ENCODE measurements around the gene GPN1.
"Not testable (repeated sequence)": the region's sequence is repeated elsewhere in the genome, so short reads cannot be mapped to it uniquely, and the experiment has no call there.

Gene GPN1

GRCh38 chr2:27628767-27629709, at the start of gene GPN1, which contains the start of gene CCDC121:
Gene GPN1 (plus strand): TSS chr2:27629050. CDS start chr2:27629059, 9 bp downstream.
Gene CCDC121 (minus strand): TSS chr2:27629012. CDS start chr2:27627799, 1,213 bp downstream.
- DNase-seq, result peak; percentile 86 to 98 (median 94)
- intact Hi-C loops (cut with DNase I), result loop anchor here (5.0 kb wide), 1 partner anchor 47 kb away; the partner anchor contains the start of gene ZNF512

- intact Hi-C loops (cut with DNase I), result loop anchor here (5.0 kb wide), 1 partner anchor 46 kb away; the partner anchor contains the start of genes CCDC121 and GPN1
- DNase-seq, result no peak
These were observed 47.3 kb upstream of the GPN1 start for GRCh38 chr2:27581417-27582128.

DNA sequence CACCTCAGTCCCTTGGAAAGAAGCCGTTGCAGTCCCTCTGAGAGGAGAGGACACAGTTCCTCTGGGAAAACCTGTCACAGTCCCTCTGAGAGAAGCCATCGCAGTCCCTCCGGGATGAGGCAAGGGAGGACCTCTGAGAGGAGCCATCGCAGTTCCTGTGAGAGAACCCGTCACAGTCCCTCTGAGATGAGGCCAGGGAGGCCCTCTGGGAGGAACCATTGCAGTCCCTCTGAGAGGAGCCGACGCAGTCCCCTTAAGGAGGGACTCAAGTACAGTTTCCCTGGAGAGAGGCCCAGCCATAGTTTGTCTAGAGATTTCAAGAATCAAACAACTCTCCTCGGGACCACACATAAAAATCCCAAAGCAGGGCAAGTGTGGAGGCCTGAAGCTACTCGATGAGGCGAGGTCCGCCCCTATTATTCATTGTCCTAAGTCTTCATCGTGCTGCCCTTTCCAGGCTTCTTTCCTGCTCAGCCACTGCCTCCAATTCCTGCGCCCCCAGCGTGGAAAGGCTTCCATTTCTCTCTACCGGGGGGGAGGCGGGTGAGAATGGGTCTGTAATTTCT, 46.6 kb upstream of the GPN1 start:
- intact Hi-C loops (cut with DNase I), result loop anchor here (5.0 kb wide), 1 partner anchor 45 kb away; the partner anchor contains the start of genes CCDC121 and GPN1
- DNase-seq, result peak in 4 of 42 donors; percentile 2 to 15 (median 6)

DNA sequence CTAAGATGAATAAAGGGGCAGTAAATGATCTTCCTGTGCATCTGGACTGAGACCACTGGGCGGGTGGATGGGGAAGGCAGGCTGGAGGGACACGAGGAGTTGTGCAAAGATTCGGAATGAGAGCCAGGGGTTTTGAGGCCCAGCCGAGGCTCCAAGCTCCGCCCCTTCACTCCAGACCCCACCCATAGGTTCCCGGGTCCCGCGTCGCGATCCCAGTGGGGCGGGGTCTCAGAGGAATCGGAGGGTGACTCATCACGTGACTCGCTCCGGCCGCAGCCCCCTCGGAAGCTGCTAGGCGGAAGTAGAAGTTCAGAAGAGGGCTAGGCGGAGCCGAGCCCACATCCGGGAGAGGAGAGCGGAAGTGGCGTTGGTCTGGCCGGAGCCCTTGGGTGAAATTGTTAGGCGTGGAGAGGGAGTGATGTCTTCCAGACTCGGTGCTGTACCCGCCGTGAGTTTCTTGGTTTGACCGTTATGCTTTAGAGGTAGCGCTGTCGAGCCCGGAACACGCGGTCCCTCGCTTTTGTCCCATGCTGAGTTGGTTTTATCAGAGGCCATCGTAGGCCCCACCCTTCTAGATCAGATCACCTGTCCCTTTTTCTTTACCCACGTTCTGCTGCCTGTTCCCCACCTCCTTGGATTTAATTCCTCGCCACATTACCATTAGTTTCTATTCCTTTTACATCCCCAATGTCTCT, 46.0 kb upstream of the GPN1 start, which contains the start of gene ZNF512:
TSS of gene ZNF512 (plus strand) at position 348 of the 695 bp plus-strand sequence. CDS start at position 419, 71 bp downstream.
- peak; percentile 78 to 93 (median 86) for DNase-seq
- intact Hi-C loops (cut with DNase I), result loop anchor here (5.0 kb wide), 1 partner anchor 44 kb away; the partner anchor contains the start of genes CCDC121 and GPN1

DNA sequence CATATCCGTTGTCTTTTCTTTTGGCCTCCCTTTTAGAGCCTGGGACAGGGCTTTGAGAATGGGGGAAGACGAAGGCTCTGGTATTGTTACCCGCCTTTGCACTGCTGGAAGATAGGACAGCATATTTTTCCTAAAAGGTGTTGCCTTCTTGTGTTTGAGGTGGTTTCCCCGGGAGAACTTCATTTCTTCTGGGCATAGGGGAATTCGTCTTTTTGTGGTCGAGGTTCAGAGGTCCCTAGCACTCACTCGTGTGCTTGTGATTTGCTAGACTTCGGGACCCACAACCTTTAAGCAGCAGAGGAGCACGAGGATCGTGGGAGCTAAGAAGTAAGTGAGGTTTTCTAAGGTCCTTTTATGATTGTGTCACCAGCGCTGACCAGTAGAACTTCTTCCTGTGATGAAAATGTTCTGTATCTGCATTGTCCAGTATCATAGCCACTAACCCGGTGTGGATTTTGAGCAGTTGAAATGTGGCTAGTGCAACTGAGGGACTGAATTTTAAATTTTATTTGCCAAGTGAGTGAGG, 45.4 kb upstream of the GPN1 start:
- DNase-seq, result no peak
- intact Hi-C loops (cut with DNase I), result loop anchor here (5.0 kb wide), 1 partner anchor 44 kb away; the partner anchor contains the start of genes CCDC121 and GPN1

- intact Hi-C loops (cut with DNase I), result loop anchor here (5.0 kb wide), 1 partner anchor 43 kb away; the partner anchor contains the start of genes CCDC121 and GPN1
- no peak for DNase-seq
These were observed 44.3 kb upstream of the GPN1 start for GRCh38 chr2:27584597-27584996.

GRCh38 chr2:27587025-27587424, 41.8 kb upstream of the GPN1 start:
- no peak for DNase-seq
- intact Hi-C loops (cut with DNase I), result no loop called here

DNA sequence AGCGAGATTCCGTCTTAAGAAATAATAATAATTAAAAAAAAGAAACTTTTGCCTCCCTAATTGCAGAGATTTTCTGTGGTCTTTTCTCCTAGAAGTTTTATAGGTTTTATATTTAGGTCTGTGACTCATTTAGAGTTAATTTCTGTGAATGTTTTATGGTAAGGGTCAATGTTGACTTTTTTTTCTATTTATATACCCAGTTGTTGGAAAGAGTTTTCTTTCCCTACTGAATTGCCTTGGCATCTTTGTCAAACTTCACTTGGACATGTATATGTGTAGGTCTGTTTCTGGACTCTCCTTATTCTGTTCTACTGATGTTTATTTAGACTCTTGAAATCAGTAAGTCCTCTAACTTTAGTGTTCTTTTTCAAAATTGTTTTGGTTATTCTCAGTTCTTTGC, 40.5 kb upstream of the GPN1 start:
- intact Hi-C loops (cut with DNase I), result no loop called here

GRCh38 chr2:27591745-27592144, 37.1 kb upstream of the GPN1 start:
- no peak for DNase-seq
- intact Hi-C loops (cut with DNase I), result no loop called here

More for the DNA sequence above, 40.5 kb upstream of the GPN1 start:
- no peak for DNase-seq

GRCh38 chr2:27593240-27593639, 35.6 kb upstream of the GPN1 start:
- intact Hi-C loops (cut with DNase I), result no loop called here
- no peak for DNase-seq

DNA sequence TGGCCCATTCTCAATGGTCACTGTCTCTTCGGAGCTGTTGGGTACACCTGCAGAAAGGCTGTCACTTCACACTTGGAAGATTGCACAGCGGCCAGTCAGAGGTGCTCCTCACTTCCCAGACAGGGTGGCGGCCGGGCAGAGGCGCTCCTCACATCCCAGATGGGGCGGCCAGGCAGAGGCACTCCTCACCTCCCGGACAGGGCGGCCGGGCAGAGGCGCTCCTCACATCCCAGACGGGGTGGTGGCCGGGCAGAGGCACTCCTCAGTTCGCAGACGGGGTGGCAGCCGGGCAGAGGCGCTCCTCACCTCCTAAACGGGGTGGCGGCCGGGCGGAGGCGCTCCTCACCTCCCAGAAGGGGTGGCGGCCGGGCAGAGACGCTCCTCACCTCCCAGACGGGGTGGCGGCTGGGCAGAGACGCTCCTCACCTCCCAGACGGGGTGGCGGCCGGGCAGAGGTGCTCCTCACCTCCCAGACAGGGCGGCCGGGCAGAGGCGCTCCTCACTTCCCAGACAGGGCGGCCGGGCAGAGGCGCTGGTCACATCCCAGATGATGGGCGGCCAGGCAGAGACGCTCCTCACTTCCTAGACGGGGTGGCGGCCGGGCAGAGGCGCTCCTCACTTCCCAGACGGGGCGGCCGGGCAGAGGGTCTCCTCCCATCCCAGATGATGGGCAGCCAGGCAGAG, 34.7 kb upstream of the GPN1 start:
- DNase-seq; intact Hi-C loops (cut with DNase I): not testable (repeated sequence)

- DNase-seq; intact Hi-C loops (cut with DNase I): not testable (repeated sequence)
These were observed 33.4 kb upstream of the GPN1 start for GRCh38 chr2:27595412-27595811.

DNA sequence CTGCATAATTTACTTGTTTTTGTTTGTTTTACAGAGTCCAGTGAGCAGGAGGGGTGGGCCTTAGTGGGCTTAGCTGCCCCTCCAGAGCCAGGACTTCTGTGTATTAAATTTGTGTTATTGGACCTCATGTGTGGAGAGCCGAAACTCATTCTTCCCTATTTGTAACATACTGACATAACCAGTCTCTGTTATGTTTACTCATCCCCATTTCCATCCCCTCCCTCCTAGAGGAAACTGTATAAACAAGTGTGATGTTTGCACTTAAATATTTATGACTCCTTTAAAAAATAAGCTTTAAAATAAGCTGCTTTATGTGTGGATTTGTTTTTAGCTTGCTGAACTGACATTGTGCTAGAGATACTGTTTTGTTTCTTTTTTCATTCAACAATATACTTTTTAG, 32.2 kb upstream of the GPN1 start:
- DNase-seq, result no peak
- intact Hi-C loops (cut with DNase I), result no loop called here

- intact Hi-C loops (cut with DNase I), result no loop called here
- DNase-seq, result no peak
These were observed 22.2 kb upstream of the GPN1 start for GRCh38 chr2:27606611-27607010.

DNA sequence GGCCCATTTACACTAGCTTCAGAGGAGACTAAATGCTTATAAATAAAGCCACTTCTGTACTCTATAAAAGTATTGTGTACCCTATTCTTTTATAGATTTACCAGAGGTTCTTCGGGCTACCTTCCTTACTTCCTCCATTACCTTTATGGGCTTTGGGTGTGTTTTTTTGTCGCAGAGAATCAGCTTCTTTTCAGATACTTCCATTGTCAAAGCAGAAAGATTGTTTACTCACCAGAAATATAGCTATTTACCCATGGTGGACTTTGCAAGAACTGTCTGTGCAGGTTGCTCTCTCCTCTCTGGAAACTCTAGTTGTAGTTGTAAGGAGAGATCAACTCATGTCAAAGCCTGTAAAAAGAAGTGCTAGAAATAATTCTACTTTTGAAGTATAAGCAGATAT, 14.9 kb upstream of the GPN1 start:
- DNase-seq, result no peak
- intact Hi-C loops (cut with DNase I), result no loop called here

- no peak for DNase-seq
- intact Hi-C loops (cut with DNase I), result no loop called here
These were observed 13.5 kb upstream of the GPN1 start for GRCh38 chr2:27615316-27615715.

DNA sequence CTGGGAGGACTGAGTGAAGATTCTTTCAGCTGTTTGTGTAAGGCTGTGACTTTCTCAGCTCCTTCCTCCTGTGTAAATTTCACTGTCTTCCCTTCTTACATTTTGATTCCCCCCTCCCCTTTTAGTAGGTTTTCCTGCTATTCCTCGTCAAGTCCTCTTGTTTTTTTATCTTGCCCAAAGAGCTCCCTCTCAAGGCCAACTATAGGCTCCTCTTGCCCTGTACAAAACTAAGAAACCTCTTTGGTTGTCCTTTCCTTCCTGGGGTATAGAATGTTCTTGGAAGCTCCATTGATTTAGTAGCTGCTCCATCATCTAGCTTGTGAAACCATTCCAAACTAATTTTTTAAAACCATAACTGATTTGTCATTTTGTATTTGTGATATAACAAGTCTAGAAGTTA, 7.3 kb upstream of the GPN1 start:
- no peak for DNase-seq
- intact Hi-C loops (cut with DNase I), result no loop called here

- no peak for DNase-seq
- intact Hi-C loops (cut with DNase I), result no loop called here
These were observed 5.9 kb upstream of the GPN1 start for GRCh38 chr2:27622921-27623384.
